GM18502 (cell line): Measurements from ENCODE around the gene ATP6V0A1.
"Not testable (repeated sequence)": the region's sequence is repeated elsewhere in the genome, so short reads cannot be mapped to it uniquely, and the experiment has no call there.

Experiments used
- ATAC-seq: cut with Tn5 transposase; IDR thresholded peaks from one replicate; pipeline ENCODE4 v1.9.1; 2021; ENCODE audit warnings: mild to moderate bottlenecking; ENCODE audit not compliant: unreplicated experiment, poor library complexity

ATP6V0A1 gene

GRCh38 chr17:42431758-42432161 is 26.9 kb upstream of the ATP6V0A1 start:
- no peak for ATAC-seq

DNA sequence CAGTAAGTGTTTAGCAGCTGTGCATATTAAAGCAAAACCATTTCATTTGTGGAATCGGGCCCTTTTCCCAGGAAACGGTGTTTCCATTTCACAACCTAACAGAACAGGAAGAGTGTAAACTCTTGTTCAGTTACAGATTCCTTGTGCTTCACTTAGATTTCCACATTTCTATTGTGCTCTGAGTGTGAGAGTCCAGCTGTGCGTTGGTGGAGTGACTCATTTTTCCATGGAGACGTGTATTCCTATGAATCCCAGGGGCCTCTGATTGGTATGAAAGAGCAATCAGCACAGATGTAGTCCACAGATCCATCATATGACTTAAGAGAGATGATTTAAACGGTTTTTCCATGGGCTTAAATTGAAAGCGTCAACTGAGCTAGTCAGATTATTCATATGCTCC is 22.3 kb upstream of the ATP6V0A1 start:
- ATAC-seq: no peak

- no peak for ATAC-seq
Observed at GRCh38 chr17:42438600-42439567, 19.8 kb upstream of the ATP6V0A1 start.

DNA sequence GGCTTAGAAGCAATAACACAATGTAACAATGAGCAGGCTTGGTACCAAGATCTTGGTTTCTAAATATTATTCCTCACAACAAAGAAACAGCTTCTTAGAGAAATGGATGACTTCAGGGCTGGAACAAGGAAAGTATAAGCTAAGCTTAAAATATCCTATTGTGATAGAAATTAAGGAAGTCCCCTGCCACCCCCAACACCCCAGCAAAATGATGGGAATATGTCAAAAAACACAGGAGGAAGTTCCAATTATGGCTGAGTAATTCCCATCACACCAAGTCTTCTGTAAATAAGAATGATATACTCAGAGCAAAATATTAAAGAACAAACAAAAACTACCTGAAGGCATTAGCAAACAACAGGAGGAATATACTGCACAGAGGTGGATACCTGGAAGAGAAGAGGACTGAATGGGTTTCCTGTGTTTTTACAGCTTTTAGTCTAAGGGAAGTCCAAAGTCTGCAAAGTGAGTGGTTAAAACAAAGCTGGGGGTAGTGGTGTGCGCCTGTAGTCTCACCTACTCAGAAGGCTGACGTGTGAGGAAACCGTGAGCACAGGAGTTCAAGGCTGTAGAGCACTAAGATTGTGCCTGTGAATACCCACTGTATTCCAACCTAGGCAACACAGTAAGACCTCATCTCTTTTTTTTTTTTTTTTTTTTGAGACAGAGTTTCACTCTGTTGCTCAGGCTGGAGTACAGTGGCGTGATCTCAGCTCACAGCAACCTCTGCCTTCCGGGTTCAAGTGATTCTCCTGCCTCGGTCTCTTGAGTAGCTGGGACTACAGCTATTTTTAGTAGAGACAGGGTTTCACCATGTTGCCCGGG is 17.1 kb upstream of the ATP6V0A1 start:
- ATAC-seq: no peak

DNA sequence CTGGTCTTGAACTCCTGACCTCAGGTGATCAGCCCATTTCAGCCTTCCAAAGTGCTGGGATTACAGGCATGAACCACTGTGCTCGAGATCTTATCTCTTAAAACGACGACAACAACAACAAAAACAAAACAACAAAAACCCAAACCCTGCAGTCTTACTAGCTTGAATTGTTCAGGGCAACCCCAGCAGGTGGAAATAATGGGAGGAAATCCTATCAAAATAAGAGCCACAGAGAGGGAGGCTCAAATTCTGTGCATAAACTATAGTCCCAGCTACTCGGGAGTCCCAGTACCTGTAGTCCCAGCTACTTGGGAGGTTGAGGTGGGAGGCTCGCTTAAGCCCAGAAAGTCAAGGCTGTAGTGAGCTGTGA is 16.5 kb upstream of the ATP6V0A1 start:
- ATAC-seq: no peak

DNA sequence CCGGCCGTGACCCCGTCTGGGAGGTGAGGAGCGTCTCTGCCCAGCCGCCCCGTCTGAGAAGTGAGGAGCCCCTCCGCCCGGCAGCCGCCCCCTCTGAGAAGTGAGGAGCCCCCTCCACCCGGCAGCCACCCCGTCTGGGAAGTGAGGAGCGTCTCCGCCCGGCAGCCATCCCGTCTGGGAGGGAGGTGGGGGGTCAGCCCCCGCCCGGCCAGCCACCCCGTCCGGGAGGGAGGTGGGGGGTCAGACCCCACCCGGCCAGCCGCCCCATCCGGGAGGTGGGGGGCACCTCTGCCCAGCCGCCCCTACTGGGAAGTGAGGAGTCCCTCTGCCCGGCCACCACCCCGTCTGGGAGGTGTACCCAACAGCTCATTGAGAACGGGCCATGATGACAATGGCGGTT is 9.5 kb upstream of the ATP6V0A1 start:
- not testable (repeated sequence) for ATAC-seq

DNA sequence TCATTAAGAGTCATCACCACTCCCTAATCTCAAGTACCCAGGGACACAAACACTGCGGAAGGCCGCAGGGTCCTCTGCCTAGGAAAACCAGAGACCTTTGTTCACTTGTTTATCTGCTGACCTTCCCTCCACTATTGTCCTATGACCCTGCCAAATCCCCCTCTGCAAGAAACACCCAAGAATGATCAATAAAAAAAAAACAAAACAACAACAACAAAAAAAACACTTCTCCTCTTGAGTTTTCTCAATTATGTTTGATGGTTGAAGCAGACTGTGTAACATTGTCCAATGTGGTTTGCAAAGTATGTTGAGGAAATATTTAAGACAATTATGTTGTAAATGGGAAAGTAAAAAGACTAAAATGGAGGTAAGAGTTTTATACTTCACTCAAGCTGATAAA is 8.8 kb upstream of the ATP6V0A1 start:
- ATAC-seq: not testable (repeated sequence)

GRCh38 chr17:42451270-42451669 is 7.4 kb upstream of the ATP6V0A1 start:
- not testable (repeated sequence) for ATAC-seq

- ATAC-seq: no peak
Observed at GRCh38 chr17:42453439-42453838, 5.2 kb upstream of the ATP6V0A1 start.

DNA sequence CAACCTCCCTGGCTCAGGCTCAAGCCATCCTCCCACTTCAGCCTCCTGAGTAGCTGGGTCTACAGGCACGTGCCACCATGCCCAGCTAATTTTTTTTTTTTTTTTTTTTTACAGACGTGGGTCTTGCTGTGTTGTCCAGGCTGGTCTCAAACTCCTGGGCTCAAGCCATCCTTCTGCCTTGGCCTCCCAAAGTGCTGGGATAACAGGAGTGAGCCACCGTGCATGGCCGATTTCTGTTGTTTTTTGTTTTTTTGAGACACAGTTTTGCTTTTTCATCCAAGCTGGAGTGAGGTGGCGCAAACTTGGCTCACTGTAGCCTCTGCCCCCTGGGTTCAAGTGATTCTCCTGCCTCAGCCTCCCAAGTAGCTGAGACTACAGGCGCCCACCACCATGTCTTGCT is 3.7 kb upstream of the ATP6V0A1 start:
- ATAC-seq: not testable (repeated sequence)

GRCh38 chr17:42456223-42457106 is 2.2 kb upstream of the ATP6V0A1 start:
- ATAC-seq: no peak

DNA sequence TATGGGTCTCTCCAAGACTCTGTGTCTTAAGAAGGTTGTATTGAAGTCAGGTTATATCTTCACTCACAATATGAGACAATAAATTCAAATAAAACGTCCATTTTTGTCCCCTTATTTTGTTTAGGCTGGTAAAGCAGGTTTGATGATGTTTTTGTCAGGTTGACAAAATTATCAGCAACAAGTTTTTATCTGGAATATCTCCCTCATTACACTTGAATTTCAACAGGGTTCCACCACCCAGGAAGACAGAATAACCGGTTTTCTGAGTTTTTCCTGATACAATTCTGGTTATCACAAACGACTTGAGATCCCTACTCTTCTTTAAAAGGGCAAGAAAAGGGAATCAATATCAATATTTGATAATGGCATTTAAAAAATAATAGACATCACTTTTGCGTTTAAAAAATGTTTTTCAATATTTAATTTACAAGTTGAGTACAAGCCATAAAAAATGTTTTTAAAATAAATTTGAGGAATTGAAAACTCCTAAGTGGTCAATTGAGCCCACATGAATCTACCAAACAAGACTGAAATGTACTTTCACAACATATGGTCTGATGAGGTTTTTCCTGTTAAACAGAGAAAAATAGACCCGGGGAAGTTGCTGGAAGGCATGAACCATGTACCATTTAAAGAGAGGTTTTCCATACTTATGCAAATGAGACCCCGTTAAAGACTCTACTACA is 1.4 kb upstream of the ATP6V0A1 start:
- ATAC-seq: no peak

DNA sequence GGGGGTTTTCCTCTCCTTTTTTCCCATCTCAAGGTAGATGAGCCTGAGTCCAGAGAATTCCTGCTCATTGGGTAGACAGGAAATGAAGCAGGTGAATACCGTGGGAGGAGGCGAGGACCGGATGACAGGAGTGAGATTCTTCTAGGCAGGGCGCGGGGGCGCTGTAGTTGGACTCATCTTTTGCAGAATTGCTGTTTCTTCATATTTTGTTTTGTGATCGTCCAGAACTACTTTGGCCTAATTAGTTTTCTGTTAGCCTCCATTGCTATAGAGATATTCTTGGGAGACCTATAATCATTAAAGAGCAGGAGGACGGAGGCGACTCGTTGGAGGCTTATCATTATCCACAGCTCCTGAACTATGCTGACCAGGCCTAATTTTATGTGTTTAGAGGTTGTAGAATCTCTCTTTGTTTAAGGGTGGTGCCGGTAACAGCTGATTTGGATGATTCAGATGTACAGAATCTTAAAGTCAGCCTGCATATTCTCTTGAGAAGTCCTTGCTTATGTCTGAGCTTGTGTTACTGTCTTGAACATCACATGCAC is 650 bp downstream of the ATP6V0A1 start:
- ATAC-seq: no peak

GRCh38 chr17:42459801-42460281 is 1.2 kb downstream of the ATP6V0A1 start:
- ATAC-seq: no peak

DNA sequence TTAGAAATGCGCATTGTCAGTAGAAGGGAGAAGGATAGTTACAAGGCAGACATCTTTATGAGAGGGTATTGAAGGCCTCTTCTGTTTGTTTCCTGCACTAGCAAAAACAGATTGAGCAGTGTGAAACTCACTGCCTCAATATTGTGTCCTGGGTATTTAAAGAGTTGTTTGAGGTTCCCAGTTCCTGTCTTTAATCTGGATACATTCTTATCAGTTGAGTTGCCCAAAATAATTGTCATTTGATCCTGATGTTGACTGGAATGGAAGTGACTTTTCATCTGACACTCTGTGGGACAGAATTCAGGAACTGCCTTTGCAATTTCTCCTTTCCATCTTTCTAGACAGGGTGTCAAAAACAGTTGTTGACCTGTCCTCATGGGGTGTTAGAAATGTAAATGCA is 1.7 kb downstream of the ATP6V0A1 start:
- no peak for ATAC-seq

- no peak for ATAC-seq
Observed at GRCh38 chr17:42463976-42464400, 5.3 kb downstream of the ATP6V0A1 start.

DNA sequence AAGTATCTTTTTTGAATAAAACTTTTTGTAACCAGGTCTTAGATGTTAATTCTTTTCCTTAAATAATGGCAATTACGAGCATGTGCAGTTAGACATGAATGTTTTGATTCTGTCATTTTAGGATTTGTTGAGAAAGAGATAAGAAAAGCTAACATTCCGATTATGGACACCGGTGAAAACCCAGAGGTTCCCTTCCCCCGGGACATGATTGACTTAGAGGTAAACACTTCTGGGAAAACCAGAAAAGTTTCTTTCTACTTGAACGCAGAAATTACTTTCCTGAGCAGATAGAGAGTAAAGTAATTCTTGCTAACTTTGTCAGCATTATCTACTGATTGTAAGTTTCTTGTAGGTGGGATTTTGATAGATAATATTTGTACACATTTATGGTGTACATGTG is 9.2 kb downstream of the ATP6V0A1 start:
- ATAC-seq: no peak

GRCh38 chr17:42472709-42473521 is 14.2 kb downstream of the ATP6V0A1 start:
- no peak for ATAC-seq
